Activated naive CD4-positive, alpha-beta T cell treated with anti-CD3 and anti-CD28 coated beads, Interleukin-2, amount 50 U/mL, for 24 hours (primary cell): ENCODE results near the gene WDR90.

Experiments used
- H3K27ac Mint-ChIP-seq: one replicate; pipeline ENCODE4 v1.8.0; 2021; ENCODE audit warnings: mild to moderate bottlenecking, mixed read lengths
- H3K27me3 Mint-ChIP-seq: one replicate; pipeline ENCODE4 v1.8.0; 2021; ENCODE audit warnings: mixed read lengths
- H3K36me3 Mint-ChIP-seq: one replicate; pipeline ENCODE4 v1.8.0; 2021; ENCODE audit warnings: mixed read lengths
- H3K4me1 Mint-ChIP-seq: one replicate; pipeline ENCODE4 v1.8.0; 2021; ENCODE audit warnings: mixed read lengths
- H3K4me3 Mint-ChIP-seq: one replicate; pipeline ENCODE4 v1.8.0; 2021; ENCODE audit warnings: mild to moderate bottlenecking, mixed read lengths
- H3K9me3 Mint-ChIP-seq: one replicate; pipeline ENCODE4 v1.8.0; 2021; ENCODE audit warnings: mixed read lengths

Gene WDR90

DNA sequence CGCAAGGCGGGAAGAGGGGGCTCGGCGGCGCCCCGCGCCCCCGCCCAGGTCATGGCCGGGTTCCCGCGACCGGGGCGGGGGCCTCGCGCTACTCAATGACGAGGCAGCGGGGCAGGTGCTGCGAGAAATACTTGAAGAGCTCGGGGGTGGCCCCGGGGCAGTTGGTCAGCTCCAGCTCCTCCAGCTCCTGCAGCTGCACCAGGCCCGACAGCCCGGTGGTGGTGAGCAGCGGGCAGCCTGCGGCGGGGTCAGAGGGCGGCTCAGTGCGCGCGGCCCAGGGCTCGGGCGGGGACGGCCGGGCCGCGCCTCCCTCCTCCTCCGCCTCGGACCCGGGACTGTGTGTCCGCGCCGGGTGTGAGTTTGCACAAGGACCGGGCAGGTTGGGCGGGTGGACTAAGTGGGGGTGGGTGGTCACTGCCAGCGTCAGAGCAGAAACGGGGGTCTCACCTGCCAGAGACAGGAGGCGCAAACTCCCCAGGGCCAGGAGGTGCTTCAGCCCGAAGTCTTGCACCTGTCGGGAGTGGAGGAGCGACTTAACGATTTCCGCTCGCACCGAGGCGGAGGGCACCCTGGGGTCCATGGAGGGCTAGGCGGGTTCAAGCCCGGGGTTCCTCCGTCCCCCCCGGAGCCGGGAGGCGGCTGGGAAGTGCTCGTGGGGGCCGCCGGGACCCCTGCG lies 45.2 kb downstream of the WDR90 start:
- Mint-ChIP-seq H3K27me3 (no peaks in the 10 kb centered on the region), H3K27ac (no peak overlapping the region), H3K4me3 (peak overlapping the region; percentile 64)

DNA sequence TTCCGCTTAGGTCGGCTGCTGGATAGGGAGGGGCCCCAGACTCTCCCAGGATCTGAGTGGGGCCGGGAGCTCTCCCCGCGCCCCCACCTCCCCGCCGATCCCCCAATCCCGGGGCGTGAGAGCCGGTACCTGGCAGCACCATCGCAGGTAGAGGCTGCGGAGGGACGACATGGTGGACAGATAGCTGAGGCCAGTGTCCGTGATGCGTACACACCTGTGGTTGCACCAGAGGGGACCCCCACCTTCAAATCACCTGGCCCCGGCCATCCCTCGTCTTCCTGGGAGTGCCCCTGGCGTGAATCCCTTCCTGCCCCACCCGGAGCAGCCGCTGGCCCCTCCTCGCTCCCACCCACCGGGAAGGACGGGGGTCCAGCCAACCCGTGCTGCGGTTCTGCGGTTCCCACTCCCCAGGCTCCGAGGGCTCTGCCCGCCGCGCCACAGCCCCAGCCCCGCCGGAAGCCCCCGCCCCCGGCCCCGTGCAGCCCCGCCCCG lies 45.7 kb downstream of the WDR90 start:
- Mint-ChIP-seq H3K4me1 (peaks cover 26% of the 10 kb centered on the region), H3K27me3 (no peaks in the 10 kb centered on the region), H3K4me3 (no peak overlapping the region), H3K36me3 (no peaks in the 10 kb centered on the region), H3K27ac (no peak overlapping the region), H3K9me3 (no peaks in the 10 kb centered on the region)

More for the DNA sequence above, 45.2 kb downstream of the WDR90 start:
- Mint-ChIP-seq H3K9me3 (no peaks in the 10 kb centered on the region), H3K4me1 (peaks cover 28% of the 10 kb centered on the region), H3K36me3 (no peaks in the 10 kb centered on the region)

DNA sequence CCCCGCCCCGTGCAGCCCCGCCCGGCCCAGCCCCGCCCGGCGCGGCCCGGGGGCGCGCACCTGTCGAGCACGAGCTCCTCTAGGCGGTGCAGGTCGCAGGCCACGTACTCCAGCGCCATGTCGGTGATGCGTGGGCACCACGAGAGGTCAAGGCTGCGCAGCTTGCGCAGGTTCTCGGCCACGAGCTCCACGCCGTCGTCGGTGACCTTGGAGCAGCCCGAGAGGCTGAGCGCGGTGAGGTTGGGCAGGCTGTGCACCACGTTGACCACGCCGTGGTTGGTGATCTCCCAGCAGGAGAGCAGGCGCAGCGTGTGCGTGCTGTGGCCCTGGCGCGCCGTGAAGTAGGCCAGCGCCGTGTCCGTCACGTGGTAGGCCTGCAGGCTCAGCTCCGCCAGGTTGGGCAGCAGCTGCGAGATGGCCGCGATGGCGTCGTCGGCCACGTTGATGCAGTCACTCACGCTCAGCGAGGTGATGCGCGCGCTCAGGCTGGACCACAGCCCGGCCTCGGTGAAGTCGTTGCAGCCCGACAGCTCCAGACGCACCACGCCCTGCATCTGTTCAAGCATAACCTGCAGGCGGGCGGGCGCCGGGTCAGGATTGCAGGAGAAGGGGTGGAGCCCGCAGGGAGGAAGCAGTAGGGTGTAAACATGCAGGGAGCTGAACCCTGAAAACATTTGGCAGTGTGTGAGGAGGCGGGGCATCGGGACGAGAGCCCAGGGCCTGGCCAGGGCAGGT lies 46.4 kb downstream of the WDR90 start:
- Mint-ChIP-seq H3K27ac (no peak overlapping the region), H3K4me1 (peaks cover 22% of the 10 kb centered on the region), H3K27me3 (no peaks in the 10 kb centered on the region), H3K36me3 (no peaks in the 10 kb centered on the region), H3K9me3 (no peaks in the 10 kb centered on the region), H3K4me3 (peak overlapping the region; percentile 79)

DNA sequence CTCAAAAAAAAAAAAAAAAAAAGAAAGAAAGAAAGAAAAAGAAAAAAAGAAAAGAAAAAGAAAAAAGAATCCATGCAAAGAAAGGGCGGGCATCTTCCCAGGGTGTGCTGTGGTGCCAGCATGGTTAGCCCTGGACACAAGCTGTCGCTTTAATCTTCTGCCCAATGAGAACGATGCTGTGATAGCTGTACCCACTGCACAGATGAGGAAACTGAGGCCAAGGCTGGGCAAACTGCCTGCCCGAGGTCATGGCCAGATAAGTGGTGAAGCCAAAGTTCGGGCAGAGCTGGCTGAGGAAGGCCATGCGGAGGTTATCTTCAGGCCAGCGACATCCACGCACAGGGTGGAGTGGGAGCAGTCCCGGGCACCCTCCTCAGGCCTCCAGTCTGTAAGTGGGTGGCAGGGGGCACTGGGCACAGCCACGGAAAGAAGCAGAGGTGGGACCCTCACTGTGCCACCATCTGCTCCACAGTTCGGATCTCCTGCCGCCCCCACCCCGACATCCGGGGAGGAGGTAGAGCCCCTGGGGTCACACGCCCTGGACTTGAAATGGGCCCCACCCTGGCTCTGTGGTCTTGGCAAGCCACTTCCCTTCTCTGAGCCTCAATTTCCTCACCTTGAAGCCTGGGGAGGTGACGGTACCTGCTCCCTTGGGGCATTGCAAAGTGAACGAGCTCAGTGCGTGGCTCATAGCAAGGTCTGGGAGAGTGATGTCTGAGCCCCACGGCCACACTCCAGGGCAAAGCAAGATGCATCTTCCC lies 49.9 kb downstream of the WDR90 start:
- Mint-ChIP-seq H3K36me3 (no peaks in the 10 kb centered on the region), H3K27me3 (peaks cover 9% of the 10 kb centered on the region), H3K9me3 (no peaks in the 10 kb centered on the region), H3K4me3 (no peak overlapping the region), H3K4me1 (peaks cover 22% of the 10 kb centered on the region), H3K27ac (no peak overlapping the region)

DNA sequence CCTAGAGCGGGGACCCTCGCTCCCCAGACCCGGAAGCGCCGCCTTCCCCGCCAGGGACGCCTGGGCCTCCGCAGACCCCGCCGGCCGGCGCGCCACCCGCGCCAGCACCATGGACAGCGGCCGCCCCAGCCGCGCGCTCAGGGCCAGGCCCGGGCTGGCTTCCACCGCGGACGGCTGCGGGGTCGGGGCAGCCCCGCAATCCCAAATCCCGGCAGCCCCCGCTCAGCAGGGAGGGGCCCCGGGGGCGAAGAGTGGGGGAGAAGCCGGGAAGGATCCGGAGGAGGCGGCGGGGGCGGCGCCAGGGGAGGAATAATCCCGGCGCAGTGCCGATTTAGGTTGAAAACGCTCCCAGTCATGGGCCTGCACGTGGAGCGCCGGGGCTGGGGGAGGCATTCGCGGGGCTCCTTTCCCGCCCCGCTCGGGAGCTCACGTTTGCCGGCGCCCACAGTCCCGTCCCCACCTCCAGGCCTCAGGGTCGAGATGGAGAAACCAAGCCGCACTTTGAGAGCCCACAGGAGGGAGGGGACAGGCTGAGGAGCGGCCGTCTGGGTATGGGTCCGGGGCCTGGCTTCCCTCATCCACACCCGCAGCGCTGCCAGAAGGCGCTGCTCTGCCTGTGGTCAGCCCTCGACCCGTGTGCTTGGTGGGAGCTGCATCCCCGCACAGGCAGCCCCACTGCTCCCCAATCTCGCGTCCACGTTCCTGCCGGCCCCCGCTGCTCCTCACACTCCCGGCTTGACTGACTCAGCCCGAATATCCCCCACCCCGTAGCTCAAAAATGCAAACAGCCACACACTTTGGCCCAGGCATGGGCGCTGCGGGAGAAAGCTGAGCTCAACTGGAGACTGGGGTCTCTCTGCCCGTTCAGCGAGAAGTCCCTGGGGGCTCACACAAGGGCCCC lies 51.8 kb downstream of the WDR90 start:
- no peaks in the 10 kb centered on the region for H3K9me3 Mint-ChIP-seq
- no peak overlapping the region for H3K4me3 Mint-ChIP-seq
- H3K4me1 Mint-ChIP-seq: peaks cover 15% of the 10 kb centered on the region
- H3K27me3 Mint-ChIP-seq: peaks cover 12% of the 10 kb centered on the region
- H3K36me3 Mint-ChIP-seq: no peaks in the 10 kb centered on the region
- no peak overlapping the region for H3K27ac Mint-ChIP-seq

DNA sequence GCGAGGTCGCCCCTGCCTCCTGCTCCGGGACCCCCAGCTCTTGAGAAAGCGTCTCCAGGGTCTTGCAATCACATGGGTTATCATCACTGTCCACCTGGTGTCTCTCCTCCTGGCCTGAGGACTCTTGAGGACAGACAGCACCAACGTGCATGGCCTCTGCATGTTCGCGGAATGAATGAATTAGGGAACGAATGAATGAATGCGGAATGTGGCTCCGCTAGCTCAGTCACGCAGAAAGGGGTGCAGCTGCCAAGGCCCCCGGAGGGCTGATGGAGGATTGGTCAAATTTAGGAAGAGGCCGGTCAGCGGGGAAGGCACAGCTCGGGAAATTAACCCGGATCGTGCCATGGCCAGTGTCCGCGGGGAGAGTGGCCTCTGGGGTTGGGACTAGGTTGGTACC lies 53.2 kb downstream of the WDR90 start:
- Mint-ChIP-seq H3K27me3 (peaks cover 14% of the 10 kb centered on the region), H3K9me3 (no peaks in the 10 kb centered on the region), H3K27ac (no peak overlapping the region), H3K4me1 (peaks cover 9% of the 10 kb centered on the region), H3K4me3 (no peak overlapping the region), H3K36me3 (no peaks in the 10 kb centered on the region)

DNA sequence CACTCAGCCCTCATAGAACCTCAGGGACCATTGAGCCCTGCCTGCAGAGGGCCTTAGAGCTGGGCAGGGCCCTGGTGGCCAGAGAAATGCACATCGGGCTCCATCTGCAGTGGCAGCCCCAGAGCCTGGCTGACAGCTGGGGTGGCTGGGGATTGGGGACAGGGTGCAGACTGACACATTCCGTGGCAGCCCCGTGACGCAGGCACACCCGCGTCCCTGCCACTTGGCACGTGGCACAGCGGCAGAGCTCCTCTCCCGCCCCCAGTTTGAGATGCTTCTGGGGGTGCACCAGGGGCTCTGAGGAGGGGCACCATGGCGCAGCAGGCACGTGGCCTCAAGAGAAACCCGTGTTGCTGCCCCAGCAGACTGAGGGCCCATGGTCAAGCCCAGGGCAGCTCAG lies 54.2 kb downstream of the WDR90 start:
- no peaks in the 10 kb centered on the region for H3K9me3 Mint-ChIP-seq
- H3K4me3 Mint-ChIP-seq: no peak overlapping the region
- no peaks in the 10 kb centered on the region for H3K36me3 Mint-ChIP-seq
- H3K4me1 Mint-ChIP-seq: peaks cover 9% of the 10 kb centered on the region
- H3K27me3 Mint-ChIP-seq: peaks cover 19% of the 10 kb centered on the region
- no peak overlapping the region for H3K27ac Mint-ChIP-seq

DNA sequence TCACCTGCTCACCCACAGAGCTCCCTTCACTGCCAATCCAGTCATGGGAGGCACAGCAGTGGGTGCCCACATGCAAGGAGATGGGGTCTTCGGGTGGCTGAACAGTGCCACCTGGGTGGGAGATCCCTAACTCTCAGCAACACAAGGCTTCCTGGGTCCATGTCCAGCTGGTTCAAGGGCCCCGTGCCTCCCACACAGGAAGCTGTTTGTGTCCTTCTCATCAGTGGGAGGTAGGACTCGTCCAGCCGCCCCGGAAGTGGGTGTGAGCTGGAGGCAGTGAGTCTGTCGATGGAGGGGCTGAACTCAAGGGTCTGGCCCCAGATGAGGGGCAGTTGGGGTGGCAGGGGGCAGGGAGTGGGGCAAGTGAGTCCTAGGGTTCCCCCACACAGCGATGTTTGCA lies 54.9 kb downstream of the WDR90 start:
- H3K4me3 Mint-ChIP-seq: no peak overlapping the region
- H3K4me1 Mint-ChIP-seq: peaks cover 9% of the 10 kb centered on the region
- H3K27ac Mint-ChIP-seq: no peak overlapping the region
- peaks cover 23% of the 10 kb centered on the region for H3K27me3 Mint-ChIP-seq
- no peaks in the 10 kb centered on the region for H3K36me3 Mint-ChIP-seq
- H3K9me3 Mint-ChIP-seq: no peaks in the 10 kb centered on the region

DNA sequence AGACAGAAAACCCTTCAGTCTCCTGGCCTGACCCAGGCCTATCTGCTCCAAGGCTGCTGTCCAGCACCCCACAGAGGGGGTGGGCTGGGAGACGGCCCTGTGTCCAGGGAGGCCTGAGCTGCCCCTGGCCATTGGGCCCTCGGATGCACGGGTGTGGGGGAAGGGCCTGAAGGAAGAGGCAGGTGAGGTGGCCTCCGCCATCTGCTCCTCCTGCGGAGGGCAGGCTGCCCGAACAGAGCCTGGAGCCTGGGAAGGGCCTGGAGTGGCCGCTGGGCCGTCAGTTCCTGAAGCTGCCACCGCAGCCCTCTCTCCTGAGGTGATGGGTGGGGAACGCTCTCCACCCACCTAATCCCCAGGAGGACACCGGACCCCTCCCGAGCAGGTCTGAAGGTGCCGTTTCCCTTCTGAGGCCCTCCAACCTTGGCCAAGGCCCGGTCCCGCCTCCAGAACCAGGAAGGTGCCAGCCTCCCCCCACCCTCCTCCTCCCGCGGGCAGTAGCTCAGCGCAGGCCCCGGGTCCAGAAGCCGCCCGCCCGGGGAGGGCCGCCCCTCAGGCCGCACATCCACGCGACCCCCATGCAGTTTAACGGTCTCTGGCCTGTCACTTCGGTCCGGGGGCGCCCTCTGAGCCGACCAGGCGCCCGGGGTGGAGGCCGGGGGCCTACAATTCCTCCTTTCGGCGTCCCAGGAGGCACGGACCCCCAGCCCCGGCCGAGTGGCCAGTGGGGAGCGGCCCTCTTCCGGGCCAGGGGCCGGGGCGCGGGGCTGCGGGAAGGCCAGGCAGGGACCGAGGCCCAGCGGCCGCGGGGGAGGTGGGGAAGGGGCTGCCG lies 55.6 kb downstream of the WDR90 start:
- peaks cover 6% of the 10 kb centered on the region for H3K4me1 Mint-ChIP-seq
- H3K27me3 Mint-ChIP-seq: peaks cover 24% of the 10 kb centered on the region
- H3K9me3 Mint-ChIP-seq: no peaks in the 10 kb centered on the region
- no peak overlapping the region for H3K27ac Mint-ChIP-seq
- no peak overlapping the region for H3K4me3 Mint-ChIP-seq
- H3K36me3 Mint-ChIP-seq: no peaks in the 10 kb centered on the region

DNA sequence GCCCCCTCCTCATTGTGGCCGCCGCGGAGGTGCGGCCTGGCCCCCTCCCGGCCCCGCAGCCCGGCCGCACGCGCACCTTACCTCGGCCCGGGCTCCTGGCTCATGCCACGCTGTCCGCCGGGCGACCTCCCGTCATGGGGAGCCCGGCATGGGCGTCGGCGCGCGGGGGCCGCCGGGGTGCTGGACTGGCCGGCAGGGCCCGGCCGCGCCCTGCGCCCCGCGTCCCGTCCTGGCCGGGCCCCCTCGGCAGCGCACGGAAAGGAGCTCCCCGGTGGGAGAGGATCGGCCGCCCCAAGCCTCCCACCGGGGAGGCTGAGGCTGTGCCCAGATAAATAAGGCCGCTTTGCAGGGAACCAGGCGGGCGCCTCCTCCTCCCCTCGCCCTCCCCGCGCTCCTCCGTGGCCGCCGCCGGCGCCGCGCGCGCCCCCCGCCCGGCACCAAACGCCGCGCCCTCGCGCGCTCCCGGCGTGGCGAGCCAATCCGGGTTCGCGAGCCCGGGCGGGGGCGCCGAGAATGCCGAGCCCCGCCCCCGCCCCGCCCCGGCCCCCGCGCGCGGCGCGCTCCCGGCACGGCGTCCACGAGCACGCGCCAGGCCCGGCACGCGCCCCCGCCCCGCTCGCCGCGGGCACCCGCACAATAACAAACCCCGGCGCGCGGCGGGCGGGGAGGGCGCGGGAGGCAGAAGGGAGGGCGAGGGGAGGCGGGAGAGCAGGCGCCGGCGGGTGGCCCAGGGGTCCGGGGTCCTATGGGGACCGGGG lies 56.4 kb downstream of the WDR90 start, which contains the start of gene FBXL16:
FBXL16 (minus strand) TSS at position 371 of the 758 bp plus-strand sequence. CDS start 8,396 bp downstream, outside the sequence.
- peaks cover 6% of the 10 kb centered on the region for H3K4me1 Mint-ChIP-seq
- no peaks in the 10 kb centered on the region for H3K9me3 Mint-ChIP-seq
- H3K27ac Mint-ChIP-seq: no peak within 1 kb of the TSS
- no peaks in the 10 kb centered on the region for H3K36me3 Mint-ChIP-seq
- H3K4me3 Mint-ChIP-seq: peak within 1 kb of the TSS; percentile 15
- peaks cover 26% of the 10 kb centered on the region for H3K27me3 Mint-ChIP-seq

DNA sequence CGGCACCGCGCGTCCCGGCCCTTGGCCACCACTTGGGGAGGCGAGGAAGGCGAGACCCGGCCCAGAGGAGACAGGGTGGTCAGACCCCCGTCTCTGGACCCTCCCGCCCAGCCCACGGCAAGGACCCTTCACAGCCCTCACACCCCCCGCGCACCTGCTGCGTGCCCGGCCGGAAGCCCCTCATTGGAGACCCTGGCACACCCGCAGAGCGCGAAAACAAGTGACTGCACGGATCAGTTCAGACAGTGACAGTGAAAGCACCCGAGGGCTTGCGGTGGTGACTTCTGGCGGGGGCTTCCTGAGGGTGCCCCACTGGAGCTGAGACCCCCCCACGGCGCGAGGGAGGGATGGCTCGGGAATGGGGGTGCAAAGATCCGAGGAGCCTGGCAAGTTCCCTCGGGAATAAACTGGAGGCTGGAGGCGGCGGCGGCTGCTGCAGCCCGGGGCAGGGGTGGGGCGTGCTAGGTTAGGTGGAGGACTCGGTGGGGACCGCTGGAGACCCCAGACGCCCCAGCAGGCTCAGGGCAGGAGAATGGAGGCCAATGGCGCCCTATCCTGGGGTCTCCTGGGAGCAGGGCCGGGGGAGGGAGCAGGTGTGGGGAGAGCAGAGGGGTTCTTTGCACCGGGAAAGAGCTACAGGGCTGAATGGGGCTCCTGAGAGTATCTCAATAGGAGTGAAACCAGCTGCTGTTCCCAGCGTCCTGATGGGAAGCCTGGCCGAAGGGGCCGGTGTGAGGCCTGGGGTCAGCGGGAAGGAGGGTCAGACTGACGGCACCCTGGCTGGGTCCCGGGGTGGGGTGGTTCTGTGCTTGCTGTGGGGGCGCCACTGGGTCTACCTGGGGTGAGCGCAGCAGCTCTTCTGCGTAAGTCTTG lies 57.3 kb downstream of the WDR90 start:
- Mint-ChIP-seq H3K4me3 (peak overlapping the region; percentile 15), H3K36me3 (no peaks in the 10 kb centered on the region), H3K27me3 (peaks cover 28% of the 10 kb centered on the region), H3K9me3 (no peaks in the 10 kb centered on the region), H3K27ac (no peak overlapping the region), H3K4me1 (peaks cover 2% of the 10 kb centered on the region)

DNA sequence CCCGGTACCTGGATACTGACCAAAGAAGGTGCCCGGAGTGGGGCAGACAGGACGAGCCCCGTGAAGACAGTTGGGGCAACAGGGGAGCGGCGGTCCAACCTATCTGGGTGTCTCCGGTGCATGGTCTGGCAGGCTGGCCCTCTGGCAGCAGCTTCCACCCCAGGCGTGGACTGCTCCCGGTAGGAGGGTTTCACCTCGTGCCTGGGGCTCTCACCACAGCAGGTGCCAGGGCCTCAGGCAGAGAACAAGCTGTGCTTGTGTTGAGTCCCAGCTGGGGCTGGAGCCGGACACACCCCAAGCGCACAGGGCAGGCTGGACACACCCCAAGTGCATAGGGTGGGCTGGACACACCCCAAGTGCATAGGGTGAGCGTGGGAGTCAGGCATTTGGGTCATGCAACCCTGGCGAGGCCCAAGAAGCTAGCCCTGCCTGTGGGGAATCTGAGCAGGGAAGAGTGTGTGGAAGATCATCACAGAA lies 57.9 kb downstream of the WDR90 start:
- Mint-ChIP-seq H3K27me3 (peaks cover 28% of the 10 kb centered on the region), H3K36me3 (no peaks in the 10 kb centered on the region), H3K9me3 (no peaks in the 10 kb centered on the region), H3K4me1 (no peaks in the 10 kb centered on the region), H3K27ac (no peak overlapping the region), H3K4me3 (no peak overlapping the region)

DNA sequence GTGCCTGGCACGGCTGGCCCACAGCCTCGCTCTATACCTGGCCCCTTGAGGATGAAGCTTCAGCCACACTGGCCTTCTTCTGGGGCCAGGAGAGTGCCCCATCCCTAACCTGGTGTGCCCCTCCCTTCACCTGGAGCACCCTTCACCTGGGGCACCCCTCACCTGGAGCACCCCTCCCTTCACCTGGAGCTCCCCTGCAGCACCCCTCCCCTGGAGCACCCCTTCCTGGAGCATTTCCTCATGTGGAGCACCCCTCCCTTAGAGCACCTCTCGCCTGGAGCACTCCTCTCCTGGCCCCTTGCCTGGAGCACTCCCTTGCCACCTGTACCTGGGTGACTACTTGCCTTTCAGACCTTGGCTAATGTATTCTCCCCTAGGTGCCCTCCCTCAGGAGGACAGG lies 58.9 kb downstream of the WDR90 start:
- H3K4me3 Mint-ChIP-seq: no peak overlapping the region
- H3K27ac Mint-ChIP-seq: no peak overlapping the region
- H3K27me3 Mint-ChIP-seq: peaks cover 21% of the 10 kb centered on the region

More for the DNA sequence above, 58.9 kb downstream of the WDR90 start:
- Mint-ChIP-seq H3K36me3 (no peaks in the 10 kb centered on the region), H3K4me1 (no peaks in the 10 kb centered on the region), H3K9me3 (no peaks in the 10 kb centered on the region)
